Measurements from ENCODE around the gene CCDC102B. TPM values are rescaled to one million over a fixed set of nuclear protein-coding genes. Genes with fewer than 3 reads are reported as not detected.

CCDC102B gene
- total RNA-seq, 1 experiment from 2014 or later: 0.92 TPM

GRCh38 chr18:68822926-68823325 is 25.0 kb downstream of the CCDC102B start:
- H3K4me1 ChIP-seq (ENCODE audit: control insufficient read depth, insufficient read depth, low read length): no peaks in the 10 kb centered on the region
- no peaks in the 10 kb centered on the region for H3K9me3 ChIP-seq (ENCODE audit: control insufficient read depth, insufficient read depth, low read depth, low read length)
- no peak overlapping the region for H3K4me3 ChIP-seq (ENCODE audit: low read depth in 2 of 2, low read length in 2 of 2)
- DNase-seq (ENCODE audit: low read depth, low spot score) (no peak), ATAC-seq (no peak)
- H3K27ac ChIP-seq (ENCODE audit: low read length): no peak overlapping the region
- ChIA-PET POLR2A (no interaction called here), CTCF (no interaction called here)
- TF ChIP-seq POLR2AphosphoS5 (IDR thresholded peaks at IDR 0.05; ENCODE audit: low read depth, low read length) (no peak), TCF7L2 (IDR thresholded peaks at IDR 0.05; ENCODE audit: low read depth, low read length) (no peak), CTCF (IDR thresholded peaks at IDR 0.05) (no peak), SIN3A (IDR thresholded peaks at IDR 0.05; ENCODE audit: borderline replicate concordance, insufficient read depth, low read depth, low read length) (no peak), REST (IDR thresholded peaks at IDR 0.05; ENCODE audit: insufficient read depth in 1 of 2, low read depth in 2 of 2, low read length in 1 of 2) (no peak)
- in situ Hi-C loops (cut with HindIII; ENCODE audit: low pct_unique_long_range_greater_than_20kb, low sequenced_read_pairs) (no loop called here), intact Hi-C loops (cut with micrococcal nuclease; ENCODE audit: unreplicated experiment) (no loop called here)
- no peaks in the 10 kb centered on the region for H3K36me3 ChIP-seq (ENCODE audit: control insufficient read depth, insufficient read depth, low read length)
- no TSS peak for BruUV-seq (replicated peaks)
- no peaks in the 10 kb centered on the region for H3K27me3 ChIP-seq (ENCODE audit: control insufficient read depth, insufficient read depth, low read length)

GRCh38 chr18:68826121-68826520 is 28.2 kb downstream of the CCDC102B start:
- Histone ChIP-seq H3K4me3 (ENCODE audit: low read depth in 2 of 2, low read length in 2 of 2) (no peak overlapping the region), H3K27me3 (ENCODE audit: control insufficient read depth, insufficient read depth, low read length) (no peaks in the 10 kb centered on the region), H3K27ac (ENCODE audit: low read length) (no peak overlapping the region), H3K4me1 (ENCODE audit: control insufficient read depth, insufficient read depth, low read length) (no peaks in the 10 kb centered on the region), H3K9me3 (ENCODE audit: control insufficient read depth, insufficient read depth, low read depth, low read length) (no peaks in the 10 kb centered on the region), H3K36me3 (ENCODE audit: control insufficient read depth, insufficient read depth, low read length) (no peaks in the 10 kb centered on the region)
- no TSS peak for BruUV-seq (replicated peaks)
- ChIA-PET CTCF (no interaction called here), POLR2A (no interaction called here)
- in situ Hi-C loops (cut with HindIII; ENCODE audit: low pct_unique_long_range_greater_than_20kb, low sequenced_read_pairs): no loop called here
- TF ChIP-seq CTCF (IDR thresholded peaks at IDR 0.05) (no peak), REST (IDR thresholded peaks at IDR 0.05; ENCODE audit: insufficient read depth in 1 of 2, low read depth in 2 of 2, low read length in 1 of 2) (no peak), POLR2AphosphoS5 (IDR thresholded peaks at IDR 0.05; ENCODE audit: low read depth, low read length) (no peak), TCF7L2 (IDR thresholded peaks at IDR 0.05; ENCODE audit: low read depth, low read length) (no peak), SIN3A (IDR thresholded peaks at IDR 0.05; ENCODE audit: borderline replicate concordance, insufficient read depth, low read depth, low read length) (no peak)
- ATAC-seq (no peak), DNase-seq (ENCODE audit: low read depth, low spot score) (no peak)
- intact Hi-C loops (cut with micrococcal nuclease; ENCODE audit: unreplicated experiment): no loop called here

Data from Panc1 (cell line).